Adipose tissue (tissue), 3 donors: ENCODE data around the gene ADCY9. TPM values are rescaled to one million over a fixed set of nuclear protein-coding genes. Genes with fewer than 3 reads are reported as not detected.
"Not testable (repeated sequence)": the region's sequence is repeated elsewhere in the genome, so short reads cannot be mapped to it uniquely, and the experiment has no call there.

Source experiments
- H3K27ac ChIP-seq: one replicate; pipeline ENCODE4 v1.5.1; 2013; ENCODE audit warnings: low read depth, low read length
- WGBS, 3 donors: extraction: QIAGEN DNeasy Blood & Tissue Kit; methylation state at CpG; one replicate each; pipeline ENCODE4 v1.1.7; 2013; 5-methylcytosine and 5-hydroxymethylcytosine counted together
- polyA plus RNA-seq, 3 donors: library from polyadenylated mRNA; stranded (reverse); fragments of 200-250 nt; gene quantifications; one replicate each; pipeline ENCODE4 v1.2.3, GENCODE V29; 2013
- donor health status: healthy with polysubstance abuse.
- donor health status: Bipolar disorder and iron deficiency.
- donor health status: healthy.

Gene ADCY9
- polyA plus RNA-seq, 3 donors = 5.3 to 8.6 (median 6.9) TPM

GRCh38 chr16:4082474-4083044 lies 33.7 kb downstream of the ADCY9 start:
- whole genome bisulfite sequencing, 3 donors = 87 to 92% (median 91%) methylated on average over 15 of the region's 15 CpGs
- H3K27ac ChIP-seq = no peak overlapping the region

- 56 to 64% (median 61%) methylated on average over 13 of the region's 13 CpGs for WGBS, 3 donors
- no peak overlapping the region for H3K27ac ChIP-seq
Observed at GRCh38 chr16:4081521-4082021, 34.7 kb downstream of the ADCY9 start.

GRCh38 chr16:4081047-4081446 lies 35.2 kb downstream of the ADCY9 start:
- WGBS, 3 donors = 71 to 81% (median 80%) methylated on average over 10 of the region's 10 CpGs
- no peak overlapping the region for H3K27ac ChIP-seq

- H3K27ac ChIP-seq = no peak overlapping the region
- 68 to 80% (median 69%) methylated on average over 6 of the region's 6 CpGs for WGBS, 3 donors
Observed at GRCh38 chr16:4077174-4077649, 39.0 kb downstream of the ADCY9 start.

GRCh38 chr16:4075534-4075933 lies 40.7 kb downstream of the ADCY9 start:
- H3K27ac ChIP-seq = no peak overlapping the region
- 88 to 91% (median 89%) methylated on average over 7 of the region's 7 CpGs for WGBS, 3 donors

GRCh38 chr16:4073150-4073549 lies 43.1 kb downstream of the ADCY9 start:
- H3K27ac ChIP-seq = not testable (repeated sequence)
- WGBS, 3 donors = 81 to 97% (median 94%) methylated on average over 9 of the region's 9 CpGs

- H3K27ac ChIP-seq = no peak overlapping the region
- 87 to 93% (median 88%) methylated on average over 22 of the region's 22 CpGs for WGBS, 3 donors
Observed at GRCh38 chr16:4071686-4072561, 44.3 kb downstream of the ADCY9 start.

- no peak overlapping the region for H3K27ac ChIP-seq
- WGBS, 3 donors = 97 to 98% (median 97%) methylated on average over 10 of the region's 10 CpGs
Observed at GRCh38 chr16:4070936-4071335, 45.3 kb downstream of the ADCY9 start.

- WGBS, 3 donors = 56 to 66% (median 57%) methylated on average over 6 of the region's 6 CpGs
- no peak overlapping the region for H3K27ac ChIP-seq
Observed at GRCh38 chr16:4067262-4068001, 48.8 kb downstream of the ADCY9 start.

GRCh38 chr16:4064950-4065352 lies 51.3 kb downstream of the ADCY9 start:
- WGBS, 3 donors = 79 to 86% (median 83%) methylated on average over 11 of the region's 11 CpGs
- no peak overlapping the region for H3K27ac ChIP-seq

- H3K27ac ChIP-seq = no peak overlapping the region
Observed at GRCh38 chr16:4062212-4062802, 53.9 kb downstream of the ADCY9 start.

- H3K27ac ChIP-seq = no peak overlapping the region
Observed at GRCh38 chr16:4060823-4061222, 55.4 kb downstream of the ADCY9 start.

- H3K27ac ChIP-seq = no peak overlapping the region
- 56 to 90% (median 67%) methylated on average over 7 of the region's 7 CpGs for WGBS, 3 donors
Observed at GRCh38 chr16:4060009-4060408, 56.2 kb downstream of the ADCY9 start.

GRCh38 chr16:4058386-4058785 lies 57.9 kb downstream of the ADCY9 start:
- 79 to 89% (median 85%) methylated on average over 6 of the region's 6 CpGs for WGBS, 3 donors
- H3K27ac ChIP-seq = no peak overlapping the region

- 82 to 95% (median 85%) methylated on average over 17 of the region's 17 CpGs for WGBS, 3 donors
- no peak overlapping the region for H3K27ac ChIP-seq
Observed at GRCh38 chr16:4057439-4057877, 58.8 kb downstream of the ADCY9 start.

- WGBS, 3 donors = 89 to 93% (median 91%) methylated on average over 16 of the region's 16 CpGs
- H3K27ac ChIP-seq = no peak overlapping the region
Observed at GRCh38 chr16:4056161-4057105, 59.8 kb downstream of the ADCY9 start.

- H3K27ac ChIP-seq = no peak overlapping the region
- 87 to 93% (median 91%) methylated on average over 15 of the region's 15 CpGs for WGBS, 3 donors
Observed at GRCh38 chr16:4055748-4056147, 60.5 kb downstream of the ADCY9 start.
